OCI-LY3 (cell line): ENCODE results near the gene LONRF3.

Experiments
- CTCF ChIP-seq: fragments of 200-600, 300-600 bp; sonication (generic); IDR thresholded peaks from 2 replicates; pipeline ENCODE4 v1.5.1; 2014; ENCODE audit warnings: antibody characterized with exemption, low read length, low read depth
- EZH2phosphoT487 ChIP-seq: fragments of 200-600 bp; shearing (Covaris generic); IDR thresholded peaks from 2 replicates; pipeline ENCODE4 v1.6.1; 2018; ENCODE audit warnings: antibody characterized with exemption, mixed run types, low read depth

- TF ChIP-seq CTCF (no peak), EZH2phosphoT487 (no peak)
Observed at GRCh38 chrX:118983513-118983912, 9.1 kb downstream of the LONRF3 start.
